SU-DHL-6 (cell line): ENCODE measurements around the gene VPS4A.

Source experiments
- H2AFZ ChIP-seq: fragments of 200-600 bp; sonication (generic); 2 replicates; pipeline ENCODE4 v1.6.1; 2014; ENCODE audit warnings: low read depth, mild to moderate bottlenecking, moderate library complexity, mixed read lengths, antibody characterized with exemption, low read length; ENCODE audit not compliant: severe bottlenecking
- H3F3A ChIP-seq: fragments of 200-600 bp; shearing (Covaris generic); 2 replicates; pipeline ENCODE4 v1.6.0; 2016; ENCODE audit warnings: antibody characterized with exemption, mild to moderate bottlenecking; ENCODE audit not compliant: insufficient read depth
- H3K27ac ChIP-seq: fragments of 200-600 bp; sonication (generic); 2 replicates; pipeline ENCODE4 v1.5.1; 2016; ENCODE audit warnings: low read depth, mild to moderate bottlenecking, low read length, moderate library complexity, mixed read lengths
- H3K27me3 ChIP-seq: fragments of 200-600 bp; sonication (generic), shearing (Covaris generic); 2 replicates; pipeline ENCODE4 v1.6.0; 2014; ENCODE audit warnings: mild to moderate bottlenecking, low read length
- H3K36me3 ChIP-seq: fragments of 200-600 bp; sonication (generic); 2 replicates; pipeline ENCODE4 v1.6.1; 2014; ENCODE audit warnings: mild to moderate bottlenecking, low read length, mixed read lengths
- H3K4me2 ChIP-seq: fragments of 300-600, 200-600 bp; shearing (Covaris generic), sonication (generic); 2 replicates; pipeline ENCODE4 v1.6.0; 2014; ENCODE audit warnings: low read length, low read depth, mild to moderate bottlenecking; ENCODE audit not compliant: poor library complexity, severe bottlenecking
- H3K4me3 ChIP-seq: fragments of 200-600 bp; sonication (generic); 2 replicates; pipeline ENCODE4 v1.5.1; 2014; ENCODE audit warnings: antibody characterized with exemption, low read length, mild to moderate bottlenecking, mixed read lengths; ENCODE audit not compliant: insufficient read depth, poor library complexity, severe bottlenecking
- H3K79me2 ChIP-seq: fragments of 200-600 bp; sonication (generic); 2 replicates; pipeline ENCODE4 v1.6.1; 2014; ENCODE audit warnings: mild to moderate bottlenecking, low read length, moderate library complexity; ENCODE audit not compliant: insufficient read depth
- H3K9ac ChIP-seq: fragments of 200-600 bp; sonication (generic); 2 replicates; pipeline ENCODE4 v1.7.0; 2014; ENCODE audit warnings: mild to moderate bottlenecking, low read length
- H3K9me2 ChIP-seq: fragments of 200-600 bp; sonication (generic); replicated peaks from 2 replicates; pipeline ENCODE4 v1.6.1; 2014; ENCODE audit warnings: low read length; ENCODE audit not compliant: insufficient read depth
- H3K9me3 ChIP-seq: fragments of 200-600 bp; sonication (generic); 2 replicates; pipeline ENCODE4 v1.6.1; 2014; ENCODE audit warnings: low read length, mixed read lengths; ENCODE audit not compliant: insufficient read depth
- H4K20me1 ChIP-seq: fragments of 200-600 bp; sonication (generic); 2 replicates; pipeline ENCODE4 v1.6.1; 2014; ENCODE audit warnings: low read depth, mild to moderate bottlenecking, antibody characterized with exemption, low read length, moderate library complexity, mixed read lengths
- EZH2phosphoT487 ChIP-seq: fragments of 200-600 bp; sonication (generic), shearing (Covaris generic); conservative IDR thresholded peaks from 2 replicates; pipeline ENCODE4 v1.6.1; 2018; ENCODE audit warnings: mild to moderate bottlenecking, antibody characterized with exemption, low read length, moderate library complexity, mixed read lengths
- TF ChIP-seq, protein P1 (sequence below): fragments of 200-600 bp; sonication (generic); IDR thresholded peaks from one replicate; pipeline ENCODE4 v1.5.1; 2017; ENCODE audit warnings: antibody characterized with exemption, mild to moderate bottlenecking, low read length, moderate library complexity; ENCODE audit not compliant: insufficient read depth, poor library complexity, severe bottlenecking

The VPS4A gene

DNA sequence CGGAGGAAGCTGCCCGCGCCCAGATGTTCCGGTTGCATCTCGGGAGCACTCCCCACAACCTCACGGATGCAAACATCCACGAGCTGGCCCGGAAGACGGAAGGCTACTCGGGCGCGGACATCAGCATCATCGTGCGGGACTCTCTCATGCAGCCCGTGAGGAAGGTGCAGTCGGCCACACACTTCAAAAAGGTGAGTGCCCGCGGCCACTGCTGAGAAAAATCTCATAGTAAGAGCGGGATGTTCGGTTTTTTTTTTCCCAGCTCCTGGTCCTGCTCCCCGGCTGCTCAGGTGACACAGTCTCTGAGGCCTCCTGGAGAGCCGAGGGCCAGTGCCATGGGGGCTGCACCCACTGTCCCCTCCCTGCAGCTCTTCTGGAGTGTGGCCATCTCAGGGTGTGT, 9.9 kb downstream of the VPS4A start:
- H3K9ac ChIP-seq = no peak overlapping the region
- H2AFZ ChIP-seq = no peak overlapping the region
- H3F3A ChIP-seq = 0 out of 2 replicates have a peak, but pooled peaks cover under 1% of the 10 kb centered on the region
- H3K79me2 ChIP-seq = peaks cover 26% of the 10 kb centered on the region
- no peak overlapping the region for H3K27ac ChIP-seq
- no peaks in the 10 kb centered on the region for H3K9me3 ChIP-seq
- H4K20me1 ChIP-seq = peaks cover 3% of the 10 kb centered on the region; the same call in 1 of the 2 replicates
- no peaks in the 10 kb centered on the region for H3K36me3 ChIP-seq
- H3K27me3 ChIP-seq = no peaks in the 10 kb centered on the region
- no peak for TF ChIP-seq EZH2phosphoT487
- TF ChIP-seq, protein P1, sequence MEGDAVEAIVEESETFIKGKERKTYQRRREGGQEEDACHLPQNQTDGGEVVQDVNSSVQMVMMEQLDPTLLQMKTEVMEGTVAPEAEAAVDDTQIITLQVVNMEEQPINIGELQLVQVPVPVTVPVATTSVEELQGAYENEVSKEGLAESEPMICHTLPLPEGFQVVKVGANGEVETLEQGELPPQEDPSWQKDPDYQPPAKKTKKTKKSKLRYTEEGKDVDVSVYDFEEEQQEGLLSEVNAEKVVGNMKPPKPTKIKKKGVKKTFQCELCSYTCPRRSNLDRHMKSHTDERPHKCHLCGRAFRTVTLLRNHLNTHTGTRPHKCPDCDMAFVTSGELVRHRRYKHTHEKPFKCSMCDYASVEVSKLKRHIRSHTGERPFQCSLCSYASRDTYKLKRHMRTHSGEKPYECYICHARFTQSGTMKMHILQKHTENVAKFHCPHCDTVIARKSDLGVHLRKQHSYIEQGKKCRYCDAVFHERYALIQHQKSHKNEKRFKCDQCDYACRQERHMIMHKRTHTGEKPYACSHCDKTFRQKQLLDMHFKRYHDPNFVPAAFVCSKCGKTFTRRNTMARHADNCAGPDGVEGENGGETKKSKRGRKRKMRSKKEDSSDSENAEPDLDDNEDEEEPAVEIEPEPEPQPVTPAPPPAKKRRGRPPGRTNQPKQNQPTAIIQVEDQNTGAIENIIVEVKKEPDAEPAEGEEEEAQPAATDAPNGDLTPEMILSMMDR = no peak
- H3K9me2 ChIP-seq = no peaks in the 10 kb centered on the region
- no peak overlapping the region for H3K4me2 ChIP-seq
- no peak overlapping the region for H3K4me3 ChIP-seq

DNA sequence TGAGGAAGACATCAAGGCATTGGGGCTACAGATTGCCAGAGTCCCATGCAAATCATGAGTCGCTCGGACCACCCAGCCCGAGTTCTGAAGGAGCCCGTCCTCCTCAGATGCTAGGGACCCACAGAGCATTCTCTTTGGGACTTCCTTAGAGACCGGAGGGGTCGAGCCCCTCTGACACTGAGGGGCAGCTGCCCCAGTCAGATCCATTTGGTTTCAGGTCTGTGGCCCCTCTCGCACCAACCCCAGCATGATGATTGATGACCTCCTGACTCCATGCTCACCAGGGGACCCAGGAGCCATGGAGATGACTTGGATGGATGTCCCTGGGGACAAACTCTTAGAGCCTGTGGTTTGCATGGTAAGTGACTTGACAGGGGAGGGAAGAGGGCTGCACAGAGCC, 11.2 kb downstream of the VPS4A start:
- TF ChIP-seq, protein P1 = no peak
- no peak for TF ChIP-seq EZH2phosphoT487
- Histone ChIP-seq H3K4me3 (no peak overlapping the region), H3K4me2 (no peak overlapping the region), H3K27me3 (no peaks in the 10 kb centered on the region), H3F3A (peaks cover 9% of the 10 kb centered on the region), H3K36me3 (peaks cover 3% of the 10 kb centered on the region; the same call in 1 of the 2 replicates), H2AFZ (no peak overlapping the region), H3K27ac (no peak overlapping the region), H3K9ac (no peak overlapping the region), H3K79me2 (peaks cover 39% of the 10 kb centered on the region), H4K20me1 (peaks cover 3% of the 10 kb centered on the region; the same call in 1 of the 2 replicates), H3K9me2 (no peaks in the 10 kb centered on the region), H3K9me3 (no peaks in the 10 kb centered on the region)

DNA sequence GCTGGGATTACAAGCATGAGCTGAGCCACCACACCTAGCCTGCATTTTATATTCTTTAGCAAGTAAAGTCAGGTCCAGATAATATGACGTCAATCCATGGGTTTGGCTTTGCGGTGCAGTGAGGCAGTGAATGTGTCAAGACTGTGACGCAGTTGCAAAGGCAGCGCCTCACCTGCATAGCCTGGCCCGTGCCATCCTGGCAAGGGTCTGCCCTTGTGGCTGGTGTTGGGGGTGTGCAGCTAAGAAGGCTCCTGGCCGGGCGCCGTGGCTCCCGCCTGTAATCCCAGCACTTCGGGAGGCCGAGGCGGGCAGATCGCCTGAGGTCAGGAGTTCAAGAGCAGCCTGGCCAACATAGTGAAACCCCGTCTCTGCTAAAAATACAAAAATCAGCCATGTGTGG, 12.3 kb downstream of the VPS4A start:
- peaks cover 9% of the 10 kb centered on the region for H3F3A ChIP-seq
- H3K27ac ChIP-seq = no peak overlapping the region
- H3K27me3 ChIP-seq = no peaks in the 10 kb centered on the region
- peaks cover 7% of the 10 kb centered on the region; the same call in 1 of the 2 replicates for H4K20me1 ChIP-seq
- peaks cover 48% of the 10 kb centered on the region for H3K79me2 ChIP-seq
- no peak overlapping the region for H2AFZ ChIP-seq
- H3K9me3 ChIP-seq = no peaks in the 10 kb centered on the region
- no peak overlapping the region for H3K4me3 ChIP-seq
- no peak overlapping the region for H3K9ac ChIP-seq
- no peaks in the 10 kb centered on the region for H3K9me2 ChIP-seq
- H3K4me2 ChIP-seq = no peak overlapping the region
- TF ChIP-seq, protein P1 = no peak
- no peak for TF ChIP-seq EZH2phosphoT487
- peaks cover 3% of the 10 kb centered on the region; the same call in 1 of the 2 replicates for H3K36me3 ChIP-seq
